Brain microvascular endothelial cell (primary cell): ENCODE results near the gene PABPC4L.
A peak's percentile ranks its signal among the peaks of the same experiment; 100 is the strongest.

Source experiments
- DNase-seq: peaks from one replicate; pipeline ENCODE4 v3.0.0-alpha.2; 2020
- H3K27ac ChIP-seq: fragments of 250-450 bp; sonication (Bioruptor Pico); 2 replicates; pipeline ENCODE4 v1.5.1; 2020; ENCODE audit warnings: mild to moderate bottlenecking, moderate library complexity
- H3K27me3 ChIP-seq: fragments of 250-450 bp; sonication (Bioruptor Pico); replicated peaks from 2 replicates; pipeline ENCODE4 v1.5.1; 2020; ENCODE audit warnings: mild to moderate bottlenecking
- H3K36me3 ChIP-seq: fragments of 250-450 bp; sonication (Bioruptor Pico); replicated peaks from 2 replicates; pipeline ENCODE4 v1.5.1; 2020; ENCODE audit warnings: mild to moderate bottlenecking
- H3K4me3 ChIP-seq: 2 replicates; pipeline ENCODE4 v1.5.1; 2011; ENCODE audit warnings: low read depth, mild to moderate bottlenecking, control low read depth, low read length, moderate library complexity
- in situ Hi-C: cut with HindIII; loops from 2 replicates; pipeline ENCODE4 v1.10.0; 2017; ENCODE audit warnings: low sequenced_read_pairs, low pct_ligation_motif_present
- TF ChIP-seq, protein P1 (sequence below): IDR thresholded peaks from 2 replicates; pipeline ENCODE4 v1.5.1; 2011; ENCODE audit warnings: low read depth, mild to moderate bottlenecking, moderate library complexity, low read length, control low read depth, inconsistent platforms; ENCODE audit errors: missing control alignments

Gene PABPC4L

DNA sequence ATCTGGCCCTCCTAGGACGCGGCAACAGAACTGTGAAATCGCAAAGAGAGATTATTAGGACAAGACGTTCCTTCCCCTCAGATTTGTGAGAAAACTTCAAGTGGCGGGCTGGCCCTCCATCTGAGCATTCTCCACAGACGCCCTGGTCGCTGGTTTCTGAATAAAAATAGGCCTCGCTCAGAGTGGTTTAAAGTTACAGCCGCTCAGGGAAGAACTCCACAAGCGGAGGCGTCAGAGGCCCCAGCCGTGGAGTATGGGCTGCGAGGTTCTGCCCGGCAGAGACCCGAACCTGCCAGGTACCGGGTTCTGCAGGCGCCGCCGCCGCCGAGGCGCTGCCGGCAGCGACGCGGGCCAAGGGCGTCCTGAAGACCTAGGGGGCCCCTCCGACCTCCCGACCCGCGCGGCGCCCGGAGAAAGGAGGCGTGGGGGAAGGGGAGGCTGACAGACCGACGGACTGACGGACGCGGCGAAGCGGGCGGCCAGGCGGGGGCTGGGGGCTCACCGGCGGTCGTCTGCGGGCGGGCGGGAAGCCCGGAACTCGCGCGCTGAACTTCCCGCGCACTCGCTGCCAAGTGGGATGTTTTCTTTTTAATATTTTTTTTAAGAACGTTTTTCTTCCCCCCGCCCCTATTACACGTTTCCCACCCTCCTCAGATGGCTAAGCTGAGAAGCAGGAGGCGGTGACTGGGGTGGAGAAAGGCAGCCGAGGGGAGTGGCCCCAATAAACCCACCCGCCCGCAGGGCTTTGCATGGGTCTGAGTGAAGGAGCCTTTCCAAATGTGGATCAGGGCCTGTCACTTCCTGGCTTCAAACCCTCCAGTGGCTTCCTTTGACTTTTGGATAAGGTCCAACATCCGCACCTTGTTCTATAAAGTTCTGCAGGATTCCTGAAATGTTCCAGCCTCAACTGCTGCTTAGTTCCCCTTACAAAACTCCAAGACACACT, at the start of gene PABPC4L:
Gene PABPC4L, minus strand, starts transcription at position 574 of the 946 bp plus-strand sequence. CDS start 770 bp downstream, outside the sequence.
- TF ChIP-seq, protein P1, sequence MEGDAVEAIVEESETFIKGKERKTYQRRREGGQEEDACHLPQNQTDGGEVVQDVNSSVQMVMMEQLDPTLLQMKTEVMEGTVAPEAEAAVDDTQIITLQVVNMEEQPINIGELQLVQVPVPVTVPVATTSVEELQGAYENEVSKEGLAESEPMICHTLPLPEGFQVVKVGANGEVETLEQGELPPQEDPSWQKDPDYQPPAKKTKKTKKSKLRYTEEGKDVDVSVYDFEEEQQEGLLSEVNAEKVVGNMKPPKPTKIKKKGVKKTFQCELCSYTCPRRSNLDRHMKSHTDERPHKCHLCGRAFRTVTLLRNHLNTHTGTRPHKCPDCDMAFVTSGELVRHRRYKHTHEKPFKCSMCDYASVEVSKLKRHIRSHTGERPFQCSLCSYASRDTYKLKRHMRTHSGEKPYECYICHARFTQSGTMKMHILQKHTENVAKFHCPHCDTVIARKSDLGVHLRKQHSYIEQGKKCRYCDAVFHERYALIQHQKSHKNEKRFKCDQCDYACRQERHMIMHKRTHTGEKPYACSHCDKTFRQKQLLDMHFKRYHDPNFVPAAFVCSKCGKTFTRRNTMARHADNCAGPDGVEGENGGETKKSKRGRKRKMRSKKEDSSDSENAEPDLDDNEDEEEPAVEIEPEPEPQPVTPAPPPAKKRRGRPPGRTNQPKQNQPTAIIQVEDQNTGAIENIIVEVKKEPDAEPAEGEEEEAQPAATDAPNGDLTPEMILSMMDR, result no peak
- H3K4me3 ChIP-seq, result peak within 1 kb of the TSS; percentile 54
- no peaks in the 10 kb centered on the region for H3K27me3 ChIP-seq
- peak; percentile 48 for DNase-seq
- in situ Hi-C loops, result no loop called here
- peak within 1 kb of the TSS; percentile 6 for H3K27ac ChIP-seq
- no peaks in the 10 kb centered on the region for H3K36me3 ChIP-seq

DNA sequence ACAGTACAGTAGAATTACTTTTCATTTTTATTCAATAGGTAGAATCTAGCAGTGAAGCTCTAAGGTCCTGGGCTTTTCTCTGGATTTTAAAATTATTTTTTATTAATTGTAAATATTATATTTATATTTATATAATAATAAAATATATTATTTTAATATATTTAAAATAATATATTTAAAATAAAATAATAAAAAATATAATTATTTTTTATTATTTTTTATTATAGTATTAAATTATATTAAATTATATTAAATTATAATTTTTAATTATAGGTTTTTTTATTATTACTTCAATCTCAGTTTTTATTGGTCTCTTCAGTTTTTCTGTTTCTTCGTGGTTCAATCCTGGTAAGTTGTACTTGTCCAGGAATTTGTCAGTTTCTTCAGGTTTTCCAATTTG, 49.7 kb upstream of the PABPC4L start:
- TF ChIP-seq, protein P1, result no peak
- in situ Hi-C loops, result no loop called here
- no peak overlapping the region for H3K27ac ChIP-seq

DNA sequence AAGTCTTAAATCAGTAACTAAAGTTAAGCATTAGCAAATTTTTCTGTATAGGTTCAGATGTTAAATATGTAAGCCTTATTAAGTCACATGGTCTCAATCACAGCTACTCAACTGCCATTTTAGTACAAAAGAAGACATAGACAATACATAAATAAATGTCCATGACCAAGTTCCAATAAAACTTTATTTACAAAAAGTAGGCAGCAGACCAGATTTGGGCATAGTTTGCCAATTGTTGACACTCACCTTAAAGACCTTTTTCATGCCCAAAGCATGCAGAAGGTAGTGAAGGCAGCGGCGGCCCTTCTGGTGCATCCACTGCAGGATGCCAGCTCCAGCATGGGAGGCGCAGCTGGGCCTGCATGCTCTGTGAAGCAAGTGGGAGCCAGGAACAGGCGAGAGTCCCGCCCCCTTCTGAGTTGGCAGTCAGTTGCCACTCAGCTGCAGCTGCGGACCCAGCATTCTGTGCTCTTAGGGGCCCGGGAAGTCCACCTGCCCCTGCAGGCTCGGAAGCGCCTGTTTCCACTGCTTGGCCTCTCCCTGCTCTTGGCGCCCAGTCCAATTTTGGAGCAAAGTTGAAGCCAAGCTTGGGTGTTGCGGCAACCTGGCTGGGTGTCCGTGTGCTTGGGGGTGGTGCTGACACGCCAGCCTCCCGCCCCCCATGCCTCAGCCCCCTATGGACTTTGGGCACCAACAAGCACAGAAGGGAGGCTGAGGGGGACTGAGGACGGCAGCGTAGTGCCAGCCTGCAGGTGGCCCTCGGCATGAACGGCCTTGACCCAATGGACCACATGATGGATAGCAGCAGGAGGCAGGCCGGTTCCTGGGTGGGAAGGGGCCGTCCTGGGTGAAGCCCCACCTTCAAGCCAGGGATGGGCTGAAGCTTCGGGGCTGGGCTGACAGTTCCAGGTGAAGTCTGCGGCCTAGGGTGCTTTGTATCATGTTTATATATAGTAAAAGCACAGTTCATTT, 42.4 kb upstream of the PABPC4L start:
- Histone ChIP-seq H3K36me3 (no peaks in the 10 kb centered on the region), H3K27me3 (no peaks in the 10 kb centered on the region), H3K27ac (no peak overlapping the region), H3K4me3 (no peak overlapping the region)
- DNase-seq, result no peak
- in situ Hi-C loops, result no loop called here
- TF ChIP-seq, protein P1, result no peak

More for the DNA sequence above, 49.7 kb upstream of the PABPC4L start:
- H3K36me3 ChIP-seq, result no peaks in the 10 kb centered on the region
- DNase-seq, result no peak
- no peaks in the 10 kb centered on the region for H3K27me3 ChIP-seq
- H3K4me3 ChIP-seq, result no peak overlapping the region

DNA sequence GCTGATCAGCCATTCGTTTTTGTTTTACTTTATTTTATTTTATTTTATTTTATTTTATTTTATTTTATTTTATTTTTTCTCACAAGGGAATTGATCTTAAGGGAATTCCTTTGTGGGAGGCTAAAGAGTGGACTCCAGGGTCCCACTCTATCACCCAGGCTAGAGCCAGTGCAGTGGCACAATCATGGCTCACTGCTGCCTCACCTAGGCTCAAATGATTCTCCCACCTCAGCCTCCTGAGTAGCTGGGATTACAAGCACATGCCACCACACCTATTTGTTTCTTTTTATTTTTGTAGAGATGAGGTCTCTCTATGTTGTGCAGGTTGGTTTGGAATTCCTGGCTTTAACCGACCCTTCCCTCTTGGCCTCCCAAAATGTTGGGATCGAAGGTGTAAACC, 17.5 kb upstream of the PABPC4L start:
- Histone ChIP-seq H3K27ac (no peak overlapping the region), H3K36me3 (no peaks in the 10 kb centered on the region), H3K4me3 (no peak overlapping the region), H3K27me3 (no peaks in the 10 kb centered on the region)
- DNase-seq, result no peak
- TF ChIP-seq, protein P1, result no peak
- in situ Hi-C loops, result no loop called here

DNA sequence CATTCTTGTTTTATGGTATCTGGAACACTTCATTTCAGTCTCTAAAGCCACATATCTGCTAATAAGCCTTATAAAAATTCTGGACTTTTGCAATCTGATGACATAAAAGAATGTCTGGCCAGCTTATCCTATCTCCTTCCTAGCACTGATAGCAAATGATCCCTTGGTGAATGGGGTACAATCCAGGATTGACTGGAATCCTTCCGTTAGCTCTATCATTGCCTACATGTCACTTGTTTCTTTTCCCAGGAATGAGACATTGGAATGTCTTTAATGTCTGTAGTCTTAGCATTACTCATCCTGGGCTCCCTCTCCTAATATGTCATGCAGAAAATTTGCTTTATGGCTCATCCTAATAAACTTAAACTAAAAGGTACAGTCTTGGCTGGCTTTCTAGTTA, 14.8 kb upstream of the PABPC4L start:
- H3K27ac ChIP-seq, result no peak overlapping the region
- peak; percentile 59 for DNase-seq
- no peaks in the 10 kb centered on the region for H3K36me3 ChIP-seq
- TF ChIP-seq, protein P1, result no peak
- in situ Hi-C loops, result no loop called here
- H3K4me3 ChIP-seq, result no peak overlapping the region
- H3K27me3 ChIP-seq, result no peaks in the 10 kb centered on the region
